ENCODE data around the gene CACTIN.

CACTIN gene

DNA sequence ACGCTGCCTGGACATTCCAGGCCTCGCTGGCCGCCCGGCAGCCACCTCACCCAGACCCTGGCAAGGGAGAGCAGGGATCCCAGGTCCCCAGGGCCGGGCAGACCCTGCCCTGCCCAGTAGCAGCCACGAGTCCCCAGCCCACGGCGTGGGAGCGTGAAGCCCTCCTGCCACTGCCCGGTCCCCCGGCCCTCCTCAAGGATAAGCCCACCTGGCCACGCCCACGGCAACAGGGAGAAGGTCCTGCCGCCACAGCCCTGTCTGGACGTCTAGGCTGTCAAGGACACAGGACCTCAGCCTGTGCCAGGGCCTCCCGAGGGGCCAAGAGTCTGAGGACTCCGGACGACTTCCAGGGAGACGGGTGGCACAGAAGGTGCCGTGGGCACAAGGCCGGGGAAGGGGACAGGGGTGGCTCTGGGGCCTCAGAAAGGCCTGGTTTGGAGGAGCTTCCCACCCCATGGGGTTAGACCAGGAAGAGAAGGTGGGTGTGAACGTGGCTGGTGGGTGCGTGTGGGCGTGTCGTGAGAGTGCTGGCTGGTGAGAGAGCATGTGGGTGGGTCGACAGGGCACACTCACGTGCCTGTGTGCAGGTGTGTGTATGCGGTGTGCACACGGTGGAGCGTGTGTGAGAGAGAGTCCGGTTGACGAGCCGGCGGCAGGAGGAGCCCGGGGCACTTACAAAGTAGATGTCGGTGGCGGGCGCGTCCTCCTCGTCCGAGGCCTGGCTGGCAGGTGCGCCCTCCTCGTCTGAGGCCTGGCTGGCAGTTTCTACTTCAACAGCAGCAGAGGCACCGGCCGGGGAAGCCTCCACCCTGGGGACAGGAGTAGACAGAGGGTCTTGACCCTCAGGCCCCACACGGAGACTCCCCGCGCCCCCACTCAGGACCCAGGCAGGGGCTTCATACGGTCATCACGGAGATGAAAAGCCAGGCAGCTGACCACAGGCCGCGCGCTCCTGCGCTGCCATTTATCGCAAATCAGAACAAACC is 11.9 kb upstream of the CACTIN start:
- H3K9ac ChIP-seq, result no peak overlapping the region
- H3K27ac ChIP-seq, result no peak overlapping the region
- H3K4me2 ChIP-seq, result no peak overlapping the region
- no peak overlapping the region for H2AFZ ChIP-seq (ENCODE audit: low read depth)
- H3K36me3 ChIP-seq (ENCODE audit: insufficient read depth), result no peaks in the 10 kb centered on the region
- no peaks in the 10 kb centered on the region for H4K20me1 ChIP-seq (ENCODE audit: insufficient read depth)
- H3K4me1 ChIP-seq (ENCODE audit: low read depth, poor library complexity, severe bottlenecking), result no peaks in the 10 kb centered on the region
- no peaks in the 10 kb centered on the region for H3K79me2 ChIP-seq (ENCODE audit: insufficient read depth, low read depth)
- no peak for TF ChIP-seq CTCF (conservative IDR thresholded peaks at IDR 0.05; ENCODE audit: low read depth, low read length)
- no peaks in the 10 kb centered on the region for H3K27me3 ChIP-seq (ENCODE audit: insufficient read depth, low read depth)
- no peak overlapping the region for H3K4me3 ChIP-seq (IDR thresholded peaks at IDR 0.05; ENCODE audit: insufficient read depth, low read depth, low read length)

- TF ChIP-seq CTCF (conservative IDR thresholded peaks at IDR 0.05; ENCODE audit: low read depth, low read length), result no peak
- Histone ChIP-seq H3K4me3 (IDR thresholded peaks at IDR 0.05; ENCODE audit: insufficient read depth, low read depth, low read length) (no peak overlapping the region), H3K27me3 (ENCODE audit: insufficient read depth, low read depth) (no peaks in the 10 kb centered on the region), H3K9ac (no peak overlapping the region), H2AFZ (ENCODE audit: low read depth) (no peak overlapping the region), H3K36me3 (ENCODE audit: insufficient read depth) (no peaks in the 10 kb centered on the region), H4K20me1 (ENCODE audit: insufficient read depth) (no peaks in the 10 kb centered on the region), H3K4me2 (no peak overlapping the region), H3K27ac (no peak overlapping the region), H3K4me1 (ENCODE audit: low read depth, poor library complexity, severe bottlenecking) (no peaks in the 10 kb centered on the region), H3K79me2 (ENCODE audit: insufficient read depth, low read depth) (no peaks in the 10 kb centered on the region)
Measured at GRCh38 chr19:3637621-3638020, 11.0 kb upstream of the CACTIN start.

GRCh38 chr19:3636962-3637361 is 10.4 kb upstream of the CACTIN start:
- H3K9ac ChIP-seq, result no peak overlapping the region
- H3K27me3 ChIP-seq (ENCODE audit: insufficient read depth, low read depth), result no peaks in the 10 kb centered on the region
- H3K4me3 ChIP-seq (IDR thresholded peaks at IDR 0.05; ENCODE audit: insufficient read depth, low read depth, low read length), result no peak overlapping the region
- H3K36me3 ChIP-seq (ENCODE audit: insufficient read depth), result no peaks in the 10 kb centered on the region
- H3K4me1 ChIP-seq (ENCODE audit: low read depth, poor library complexity, severe bottlenecking), result no peaks in the 10 kb centered on the region
- no peak overlapping the region for H2AFZ ChIP-seq (ENCODE audit: low read depth)
- no peak overlapping the region for H3K27ac ChIP-seq
- no peaks in the 10 kb centered on the region for H4K20me1 ChIP-seq (ENCODE audit: insufficient read depth)
- no peak overlapping the region for H3K4me2 ChIP-seq
- TF ChIP-seq CTCF (conservative IDR thresholded peaks at IDR 0.05; ENCODE audit: low read depth, low read length), result no peak
- H3K79me2 ChIP-seq (ENCODE audit: insufficient read depth, low read depth), result no peaks in the 10 kb centered on the region

- H2AFZ ChIP-seq (ENCODE audit: low read depth), result no peak overlapping the region
- TF ChIP-seq CTCF (conservative IDR thresholded peaks at IDR 0.05; ENCODE audit: low read depth, low read length), result no peak
- H3K4me1 ChIP-seq (ENCODE audit: low read depth, poor library complexity, severe bottlenecking), result no peaks in the 10 kb centered on the region
- H3K4me3 ChIP-seq (IDR thresholded peaks at IDR 0.05; ENCODE audit: insufficient read depth, low read depth, low read length), result no peak overlapping the region
- no peak overlapping the region for H3K4me2 ChIP-seq
- no peaks in the 10 kb centered on the region for H4K20me1 ChIP-seq (ENCODE audit: insufficient read depth)
- no peaks in the 10 kb centered on the region for H3K79me2 ChIP-seq (ENCODE audit: insufficient read depth, low read depth)
- no peaks in the 10 kb centered on the region for H3K27me3 ChIP-seq (ENCODE audit: insufficient read depth, low read depth)
- no peak overlapping the region for H3K27ac ChIP-seq
- no peak overlapping the region for H3K9ac ChIP-seq
- H3K36me3 ChIP-seq (ENCODE audit: insufficient read depth), result no peaks in the 10 kb centered on the region
Measured at GRCh38 chr19:3636506-3636905, 9.9 kb upstream of the CACTIN start.
